Activated CD4-positive, alpha-beta T cell treated with anti-CD3 and anti-CD28 coated beads for 24 hours (primary cell): ENCODE measurements around the gene DOK1.

Experiments
- DNase-seq, 2 donors: peaks; one replicate each; pipeline ENCODE4 v3.0.0-alpha.2; 2020; ENCODE audit warnings: low read depth in 2 of 2

Gene DOK1

GRCh38 chr2:74553892-74554819, at the start of gene DOK1, which contains the start of gene LOXL3:
Gene DOK1, plus strand, starts transcription at chr2:74554720. Its CDS starts 35 bp downstream, at chr2:74554755.
Gene LOXL3, minus strand, starts transcription at chr2:74553942. Its CDS starts 1,308 bp downstream, at chr2:74552634.
- peak; percentile 68 to 85 for DNase-seq

GRCh38 chr2:74505448-74506246, 48.9 kb upstream of the DOK1 start:
- DNase-seq, result no peak

GRCh38 chr2:74507145-74507925, 47.2 kb upstream of the DOK1 start, which contains the start of gene PCGF1:
Gene PCGF1, minus strand, starts transcription at chr2:74507695. Its CDS starts 27 bp downstream, at chr2:74507668.
- peak; percentile 99 for DNase-seq

- no peak for DNase-seq
Measured at GRCh38 chr2:74507926-74508520, 46.5 kb upstream of the DOK1 start.

- no peak for DNase-seq
Measured at GRCh38 chr2:74510272-74510671, 44.2 kb upstream of the DOK1 start.

- no peak for DNase-seq
Measured at GRCh38 chr2:74511104-74511989, 43.2 kb upstream of the DOK1 start.

GRCh38 chr2:74512744-74513604, 41.5 kb upstream of the DOK1 start:
- no peak for DNase-seq

- DNase-seq, result no peak
Measured at GRCh38 chr2:74513605-74514367, 40.7 kb upstream of the DOK1 start.

- DNase-seq, result no peak
Measured at GRCh38 chr2:74514368-74515270, 39.9 kb upstream of the DOK1 start, which contains the start of gene TLX2. Gene TLX2, plus strand, starts transcription at chr2:74514450. Its CDS starts 357 bp downstream, at chr2:74514807.

- DNase-seq, result no peak
Measured at GRCh38 chr2:74515271-74515980, 39.1 kb upstream of the DOK1 start.

- DNase-seq, result peak; percentile 70
Measured at GRCh38 chr2:74515981-74516633, 38.4 kb upstream of the DOK1 start.

GRCh38 chr2:74516650-74517049, 37.9 kb upstream of the DOK1 start:
- no peak for DNase-seq

- DNase-seq, result no peak
Measured at GRCh38 chr2:74522516-74522915, 32.0 kb upstream of the DOK1 start.

GRCh38 chr2:74524005-74524404, 30.5 kb upstream of the DOK1 start:
- DNase-seq, result no peak

- no peak for DNase-seq
Measured at GRCh38 chr2:74524955-74525716, 29.4 kb upstream of the DOK1 start.
